HepG2 (cell line): ENCODE data around the gene PSMC3IP. TPM values are rescaled to one million over a fixed set of nuclear protein-coding genes. Genes with fewer than 3 reads are reported as not detected.

Experiments
- ATF7 ChIP-seq, 2 experiments: fragments of 450-650 bp in 1 of 2; sonication (generic) in 1 of 2; formaldehyde crosslinking in 1 of 2; IDR thresholded peaks; 2 replicates each; pipeline versions ENCODE4 v1.4.0 to v1.6.1; 2016 to 2020; ENCODE audit warnings: antibody characterized with exemption in 1 of 2, mild to moderate bottlenecking in 1 of 2, missing genetic modification reagents in 1 of 2
- ATRX ChIP-seq: sonication (generic); formaldehyde crosslinking; IDR thresholded peaks from 2 replicates; pipeline ENCODE4 v1.4.0; 2020; ENCODE audit warnings: missing genetic modification reagents, borderline replicate concordance
- CBX5 ChIP-seq: sonication (generic); formaldehyde crosslinking; IDR thresholded peaks from 2 replicates; pipeline ENCODE4 v1.4.0; 2020; ENCODE audit warnings: missing genetic modification reagents, borderline replicate concordance
- DZIP1 ChIP-seq: sonication (generic); formaldehyde crosslinking; IDR thresholded peaks from 2 replicates; pipeline ENCODE4 v1.5.0; 2020; ENCODE audit warnings: mild to moderate bottlenecking, missing genetic modification reagents
- ERF ChIP-seq: IDR thresholded peaks from 2 replicates; pipeline ENCODE4 v1.6.1; 2018; ENCODE audit warnings: missing biosample characterization, missing genetic modification reagents
- HNRNPH1 ChIP-seq: fragments of 200-400 bp; formaldehyde crosslinking; optimal IDR thresholded peaks from 2 replicates; pipeline ENCODE3; 2017; ENCODE audit warnings: mild to moderate bottlenecking, low read depth, low read length
- JUN ChIP-seq: sonication (generic); formaldehyde crosslinking; IDR thresholded peaks from 2 replicates; pipeline ENCODE4 v1.4.0; 2020; ENCODE audit warnings: mild to moderate bottlenecking, missing genetic modification reagents
- KLF13 ChIP-seq: sonication (generic); formaldehyde crosslinking; IDR thresholded peaks from 2 replicates; pipeline ENCODE4 v1.4.0; 2020; ENCODE audit warnings: mild to moderate bottlenecking, missing genetic modification reagents
- KLF9 ChIP-seq: IDR thresholded peaks from 2 replicates; pipeline ENCODE4 v1.6.1; 2016; ENCODE audit warnings: low read depth
- MZF1 ChIP-seq: sonication (generic); formaldehyde crosslinking; IDR thresholded peaks from 2 replicates; pipeline ENCODE4 v1.8.1; 2023; ENCODE audit warnings: mild to moderate bottlenecking, missing genetic modification reagents, borderline replicate concordance
- NFKBIZ ChIP-seq: IDR thresholded peaks from 2 replicates; pipeline ENCODE4 v1.6.1; 2018; ENCODE audit warnings: missing genetic modification reagents, missing compliant biosample characterization
- RXRB ChIP-seq: IDR thresholded peaks from 2 replicates; pipeline ENCODE4 v1.6.1; 2016; ENCODE audit warnings: borderline replicate concordance, missing genetic modification reagents, missing compliant biosample characterization
- SALL2 ChIP-seq: sonication (generic); formaldehyde crosslinking; IDR thresholded peaks from 2 replicates; pipeline ENCODE4 v1.8.1; 2023; ENCODE audit warnings: mild to moderate bottlenecking, missing genetic modification reagents, inconsistent platforms
- SOX5 ChIP-seq: IDR thresholded peaks from 2 replicates; pipeline ENCODE4 v1.6.1; 2016; ENCODE audit warnings: borderline replicate concordance
- SP140L ChIP-seq: sonication (generic); formaldehyde crosslinking; IDR thresholded peaks from 2 replicates; pipeline ENCODE4 v1.4.0; 2020; ENCODE audit warnings: missing genetic modification reagents, borderline replicate concordance
- ZBTB20 ChIP-seq: sonication (generic); formaldehyde crosslinking; IDR thresholded peaks from 2 replicates; pipeline ENCODE4 v1.8.1; 2023; ENCODE audit warnings: missing genetic modification reagents, low read depth, mild to moderate bottlenecking, borderline replicate concordance
- ZFP36 ChIP-seq: fragments of 150-350 bp; IDR thresholded peaks from 2 replicates; pipeline ENCODE4 v1.6.1; 2018; ENCODE audit warnings: borderline replicate concordance, low read length, low read depth; ENCODE audit not compliant: partially characterized antibody
- ZFX ChIP-seq: sonication (generic); formaldehyde crosslinking; IDR thresholded peaks from 2 replicates; pipeline ENCODE4 v1.4.0; 2020; ENCODE audit warnings: mild to moderate bottlenecking, low read depth, missing genetic modification reagents, moderate library complexity
- ZNF335 ChIP-seq: sonication (generic); formaldehyde crosslinking; IDR thresholded peaks from 2 replicates; pipeline ENCODE4 v1.4.0; 2020; ENCODE audit warnings: missing genetic modification reagents
- ZNF350 ChIP-seq: sonication (generic); formaldehyde crosslinking; IDR thresholded peaks from 2 replicates; pipeline ENCODE4 v1.4.0; 2020; ENCODE audit warnings: mild to moderate bottlenecking, low read depth, missing genetic modification reagents, borderline replicate concordance
- ZNF451 ChIP-seq: sonication (generic); formaldehyde crosslinking; IDR thresholded peaks from 2 replicates; pipeline ENCODE4 v1.5.0; 2020; ENCODE audit warnings: mild to moderate bottlenecking, missing genetic modification reagents
- ZNF510 ChIP-seq: sonication (generic); formaldehyde crosslinking; IDR thresholded peaks from 2 replicates; pipeline ENCODE4 v1.4.0; 2020; ENCODE audit warnings: low read depth, mild to moderate bottlenecking, missing genetic modification reagents
- polyA plus RNA-seq, 8 experiments: library from polyadenylated mRNA; depleted of rRNA in 3 of 8; stranded (reverse) in 7 of 8; unstranded in 1 of 8; fragments of >200 nt; fragmentation: Illumina TruSeq in 4 of 8; extraction: Trizol in 4 of 8; gene quantifications; 2 replicates each; pipeline versions ENCODE4 v1.2.1 to v1.2.3, GENCODE V29; 2011 to 2016; ENCODE audit warnings: low read depth in 4 of 8, missing spikeins in 1 of 8, mixed read lengths in 1 of 8; ENCODE audit not compliant: insufficient read depth in 1 of 8
- total RNA-seq, 5 experiments: library from RNA; depleted of rRNA; stranded (reverse); fragments of >200 nt; fragmentation: Illumina TruSeq; extraction: Trizol; gene quantifications; 2 replicates each; pipeline ENCODE4 v1.2.3, GENCODE V29; 2016; ENCODE audit warnings: low read depth in 1 of 5
- TF ChIP-seq, protein P1 (sequence below): sonication (generic); formaldehyde crosslinking; IDR thresholded peaks from 2 replicates; pipeline ENCODE4 v1.9.0; 2021; ENCODE audit warnings: missing genetic modification reagents, borderline replicate concordance
- TF ChIP-seq, protein P2 (sequence below): sonication (generic); formaldehyde crosslinking; IDR thresholded peaks from 2 replicates; pipeline ENCODE4 v1.8.0; 2022; ENCODE audit warnings: mild to moderate bottlenecking, missing genetic modification reagents; ENCODE audit not compliant: insufficient replicate concordance

PSMC3IP gene
- total and polyA plus RNA-seq, 2 of the 13 experiments (the other 11 are each of a cell fraction or from before 2014, with no cell fraction given), result 6.5 to 22.4 TPM

GRCh38 chr17:42530952-42531454, 46.5 kb downstream of the PSMC3IP start (continued):
- TF ChIP-seq, protein P1, sequence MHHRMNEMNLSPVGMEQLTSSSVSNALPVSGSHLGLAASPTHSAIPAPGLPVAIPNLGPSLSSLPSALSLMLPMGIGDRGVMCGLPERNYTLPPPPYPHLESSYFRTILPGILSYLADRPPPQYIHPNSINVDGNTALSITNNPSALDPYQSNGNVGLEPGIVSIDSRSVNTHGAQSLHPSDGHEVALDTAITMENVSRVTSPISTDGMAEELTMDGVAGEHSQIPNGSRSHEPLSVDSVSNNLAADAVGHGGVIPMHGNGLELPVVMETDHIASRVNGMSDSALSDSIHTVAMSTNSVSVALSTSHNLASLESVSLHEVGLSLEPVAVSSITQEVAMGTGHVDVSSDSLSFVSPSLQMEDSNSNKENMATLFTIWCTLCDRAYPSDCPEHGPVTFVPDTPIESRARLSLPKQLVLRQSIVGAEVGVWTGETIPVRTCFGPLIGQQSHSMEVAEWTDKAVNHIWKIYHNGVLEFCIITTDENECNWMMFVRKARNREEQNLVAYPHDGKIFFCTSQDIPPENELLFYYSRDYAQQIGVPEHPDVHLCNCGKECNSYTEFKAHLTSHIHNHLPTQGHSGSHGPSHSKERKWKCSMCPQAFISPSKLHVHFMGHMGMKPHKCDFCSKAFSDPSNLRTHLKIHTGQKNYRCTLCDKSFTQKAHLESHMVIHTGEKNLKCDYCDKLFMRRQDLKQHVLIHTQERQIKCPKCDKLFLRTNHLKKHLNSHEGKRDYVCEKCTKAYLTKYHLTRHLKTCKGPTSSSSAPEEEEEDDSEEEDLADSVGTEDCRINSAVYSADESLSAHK (CRISPR knock-in tag), result no peak
- no peak for TF ChIP-seq ZNF451 (CRISPR knock-in tag)
- peak; percentile 81 for TF ChIP-seq ZFX (CRISPR knock-in tag)
- TF ChIP-seq ZNF335, result peak; percentile 47; the same call in 1 of the 2 replicates
- TF ChIP-seq HNRNPH1, result no peak
- TF ChIP-seq CBX5 (CRISPR knock-in tag), result peak; percentile 77; the same call in 1 of the 2 replicates
- no peak for TF ChIP-seq KLF9
- peak; percentile 89 for TF ChIP-seq SOX5 (CRISPR knock-in tag)
- TF ChIP-seq DZIP1, result no peak
- peak; percentile 89 for TF ChIP-seq ZNF350 (CRISPR knock-in tag)
- TF ChIP-seq ZNF510 (CRISPR knock-in tag), result peak; percentile 57; the same call in 1 of the 2 replicates
- no peak for TF ChIP-seq ZFP36
- TF ChIP-seq ATF7 (IDR thresholded peaks at IDR 0.05), result no peak
- TF ChIP-seq ATF7 (CRISPR knock-in tag; IDR thresholded peaks at IDR 0.05), result peak; percentile 90
- peak; percentile 80 for TF ChIP-seq ERF (CRISPR knock-in tag)
- TF ChIP-seq RXRB (CRISPR knock-in tag), result peak; percentile 97
- TF ChIP-seq SP140L (CRISPR knock-in tag), result no peak
- peak; percentile 63; the same call in 1 of the 2 replicates for TF ChIP-seq JUN (CRISPR knock-in tag)
- TF ChIP-seq KLF13 (CRISPR knock-in tag), result 0 out of 2 replicates have a peak, but pooled peaks have one; percentile 59
- TF ChIP-seq MZF1 (CRISPR knock-in tag), result no peak
- no peak; the same call in 1 of the 2 replicates for TF ChIP-seq SALL2 (CRISPR knock-in tag)
- TF ChIP-seq ATRX (CRISPR knock-in tag), result no peak
- peak; percentile 79; the same call in 1 of the 2 replicates for TF ChIP-seq NFKBIZ (CRISPR knock-in tag)
- TF ChIP-seq, protein P2, sequence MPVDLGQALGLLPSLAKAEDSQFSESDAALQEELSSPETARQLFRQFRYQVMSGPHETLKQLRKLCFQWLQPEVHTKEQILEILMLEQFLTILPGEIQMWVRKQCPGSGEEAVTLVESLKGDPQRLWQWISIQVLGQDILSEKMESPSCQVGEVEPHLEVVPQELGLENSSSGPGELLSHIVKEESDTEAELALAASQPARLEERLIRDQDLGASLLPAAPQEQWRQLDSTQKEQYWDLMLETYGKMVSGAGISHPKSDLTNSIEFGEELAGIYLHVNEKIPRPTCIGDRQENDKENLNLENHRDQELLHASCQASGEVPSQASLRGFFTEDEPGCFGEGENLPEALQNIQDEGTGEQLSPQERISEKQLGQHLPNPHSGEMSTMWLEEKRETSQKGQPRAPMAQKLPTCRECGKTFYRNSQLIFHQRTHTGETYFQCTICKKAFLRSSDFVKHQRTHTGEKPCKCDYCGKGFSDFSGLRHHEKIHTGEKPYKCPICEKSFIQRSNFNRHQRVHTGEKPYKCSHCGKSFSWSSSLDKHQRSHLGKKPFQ (CRISPR knock-in tag), result peak; percentile 5
- TF ChIP-seq ZBTB20 (CRISPR knock-in tag), result peak; percentile 33; the same call in 1 of the 2 replicates
